ENCODE data around the gene ZDHHC21.
"Not testable (repeated sequence)": the region's sequence is repeated elsewhere in the genome, so short reads cannot be mapped to it uniquely, and the experiment has no call there.

ZDHHC21 gene

GRCh38 chr9:14693251-14693861, at the start of gene ZDHHC21:
Gene ZDHHC21 (minus strand): TSS chr9:14693432. CDS start chr9:14674340, 19,092 bp downstream.
- DNase-seq = peak; percentile 38

- no peak for DNase-seq
Measured at GRCh38 chr9:14741369-14741768, 48.1 kb upstream of the ZDHHC21 start.

- no peak for DNase-seq
Measured at GRCh38 chr9:14733133-14733532, 39.9 kb upstream of the ZDHHC21 start.

GRCh38 chr9:14731294-14731981, 38.2 kb upstream of the ZDHHC21 start:
- no peak for DNase-seq

GRCh38 chr9:14730461-14730898, 37.2 kb upstream of the ZDHHC21 start:
- no peak for DNase-seq

- DNase-seq = no peak
Measured at GRCh38 chr9:14723301-14723700, 30.1 kb upstream of the ZDHHC21 start.

GRCh38 chr9:14722391-14723035, 29.3 kb upstream of the ZDHHC21 start, which contains the start of gene CER1:
Gene CER1 (minus strand): TSS chr9:14722733. CDS start chr9:14722672, 61 bp downstream.
- DNase-seq = no peak

GRCh38 chr9:14719231-14719923, 26.1 kb upstream of the ZDHHC21 start:
- DNase-seq = no peak

- no peak for DNase-seq
Measured at GRCh38 chr9:14715102-14715501, 21.9 kb upstream of the ZDHHC21 start.

- no peak for DNase-seq
Measured at GRCh38 chr9:14713187-14713767, 20.0 kb upstream of the ZDHHC21 start.

- DNase-seq = no peak
Measured at GRCh38 chr9:14710804-14711203, 17.6 kb upstream of the ZDHHC21 start.

- no peak for DNase-seq
Measured at GRCh38 chr9:14706530-14707140, 13.4 kb upstream of the ZDHHC21 start.

- DNase-seq = no peak
Measured at GRCh38 chr9:14705079-14705478, 11.8 kb upstream of the ZDHHC21 start.

- DNase-seq = no peak
Measured at GRCh38 chr9:14704281-14704680, 11.0 kb upstream of the ZDHHC21 start.

- no peak for DNase-seq
Measured at GRCh38 chr9:14702200-14702720, 9.0 kb upstream of the ZDHHC21 start.

GRCh38 chr9:14692470-14693250, 572 bp downstream of the ZDHHC21 start:
- DNase-seq = peak; percentile 33

GRCh38 chr9:14690948-14691730, 2.1 kb downstream of the ZDHHC21 start:
- DNase-seq = no peak

- no peak for DNase-seq
Measured at GRCh38 chr9:14687042-14687719, 6.1 kb downstream of the ZDHHC21 start.

- no peak for DNase-seq
Measured at GRCh38 chr9:14686168-14686567, 7.1 kb downstream of the ZDHHC21 start.

GRCh38 chr9:14682616-14683015, 10.6 kb downstream of the ZDHHC21 start:
- not testable (repeated sequence) for DNase-seq
